ENCODE data around the gene RAVER1. TPM values are rescaled to one million over a fixed set of nuclear protein-coding genes. Genes with fewer than 3 reads are reported as not detected.

The RAVER1 gene
- total and polyA plus RNA-seq, 10 of the 15 experiments (the other 5 are each of a cell fraction or from before 2014, with no cell fraction given) = 0.03 to 87.0 (median 12.1) TPM

DNA sequence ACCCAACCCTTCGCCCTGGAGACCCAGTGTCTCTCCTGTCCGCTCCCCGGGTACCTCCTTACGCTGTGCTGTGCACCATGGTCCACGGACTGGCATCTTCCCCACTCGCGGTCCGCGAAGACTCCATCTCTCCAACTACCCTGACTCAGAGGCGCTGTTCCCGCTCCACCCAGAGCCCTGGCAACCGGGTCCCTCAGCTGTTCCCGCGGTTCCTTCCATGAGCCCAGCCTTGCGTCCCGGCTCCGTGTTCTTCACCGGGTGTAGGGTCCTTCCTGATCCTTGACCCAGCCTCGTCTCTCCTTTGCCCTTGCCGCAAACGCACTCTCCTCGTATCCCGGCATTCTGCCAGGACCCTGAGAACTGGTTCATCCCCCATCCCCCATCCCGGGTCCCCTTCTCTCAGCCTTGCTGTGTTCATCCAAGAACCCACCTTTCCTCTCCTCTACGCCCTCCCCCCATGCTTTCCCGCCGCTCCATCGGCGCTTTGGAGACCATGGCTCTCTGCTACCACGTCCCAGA lies 42.9 kb downstream of the RAVER1 start:
- FAIRE-seq = no peak
- BruUV-seq (replicated peaks) = no TSS peak
- ChIA-PET POLR2A (interaction anchor here (1.2 to 5.5 kb wide), 10 partner anchors 8 to 92 kb away, joined by 4 to 69 read pairs (median 7); partner anchors contain the start of genes FDX2, ICAM1, RAVER1 and TYK2), RAD21 (ENCODE audit: unreplicated experiment) (interaction anchor here (1.0 to 5.4 kb wide), 3 partner anchors 19 to 122 kb away, joined by 3 to 119 read pairs (median 10); partner anchors contain the start of genes ICAM1 and TYK2), CTCF (interaction anchor here (1.0 to 5.9 kb wide), 6 partner anchors 17 to 110 kb away, joined by 3 to 58 read pairs (median 8); partner anchors contain the start of genes ICAM1 and RAVER1), SMC1A (ENCODE audit: uncharacterized antibody, unreplicated experiment) (interaction anchor here (0.6 to 2.2 kb wide), 7 partner anchors 8 to 98 kb away, joined by 3 to 27 read pairs (median 5); partner anchors contain the start of genes ICAM1 and TYK2)
- peaks cover 3 to 16% of the 10 kb centered on the region in 2 experiments for H3K27me3 ChIP-seq (replicated peaks in 1 of 2; ENCODE audit: control insufficient read depth in 2 of 2, insufficient read depth in 2 of 2, low read length in 1 of 2)
- no peaks in the 10 kb centered on the region for H3K79me2 ChIP-seq (ENCODE audit: control insufficient read depth, insufficient read depth, low read length)
- peak overlapping the region; percentile 98 for H3K4me2 ChIP-seq (ENCODE audit: control insufficient read depth, insufficient read depth)
- H3K9ac ChIP-seq (ENCODE audit: control insufficient read depth, insufficient read depth, low read length) = no peak overlapping the region; the same call in 1 of the 2 replicates
- WGBS (ENCODE audit: insufficient coverage, insufficient replicate concordance, low lambda C conversion rate, missing lambda C conversion rate) = 1% methylated on average over 20 of the region's 30 CpGs
- H3K4me1 ChIP-seq (ENCODE audit: control insufficient read depth, insufficient read depth, low read length) = peaks cover 64% of the 10 kb centered on the region
- peaks cover 4 to 8% of the 10 kb centered on the region in 2 experiments; a peak in 3 of 4 replicates for H3K36me3 ChIP-seq (ENCODE audit: control insufficient read depth in 2 of 2, insufficient read depth in 2 of 2, low read length in 1 of 2)
- intact Hi-C loops (cut with micrococcal nuclease; ENCODE audit: unreplicated experiment) = no loop called here
- no peaks in the 10 kb centered on the region; the same call in 2 of the 3 replicates for H3K9me3 ChIP-seq (replicated peaks; ENCODE audit: control insufficient read depth, insufficient read depth, low read length)
- no peak for ATAC-seq
- in situ Hi-C loops (cut with MboI) = no loop called here
- H3K27ac ChIP-seq (ENCODE audit: control insufficient read depth, insufficient read depth) = no peak overlapping the region
- no peak for DNase-seq (ENCODE audit: low read depth, low spot score)
- H2AFZ ChIP-seq (ENCODE audit: control insufficient read depth, low read depth, low read length) = peak overlapping the region; percentile 61
- H4K20me1 ChIP-seq (ENCODE audit: control insufficient read depth, insufficient read depth) = peaks cover 7% of the 10 kb centered on the region; the same call in 1 of the 2 replicates
- H3K4me3 ChIP-seq = peak overlapping the region; percentile 77
- TF ChIP-seq KAT2A (conservative IDR thresholded peaks at IDR 0.05; ENCODE audit: control insufficient read depth, low read depth, low read length) = no peak
- no peak for TF ChIP-seq RELA (IDR thresholded peaks at IDR 0.05; ENCODE audit: borderline replicate concordance, partially characterized antibody)
- TF ChIP-seq SUZ12 (IDR thresholded peaks at IDR 0.05; ENCODE audit: unreplicated experiment) = no peak
- TF ChIP-seq BCL11A (IDR thresholded peaks at IDR 0.05; ENCODE audit: low read depth, low read length) = no peak
- no peak for TF ChIP-seq MYC (IDR thresholded peaks at IDR 0.05; ENCODE audit: insufficient read depth, insufficient read length, insufficient replicate concordance, low read length, severe bottlenecking)
- no peak for TF ChIP-seq ZNF217 (IDR thresholded peaks at IDR 0.05)
- no peak for TF ChIP-seq NFYB (IDR thresholded peaks at IDR 0.05; ENCODE audit: insufficient read depth, low read depth, low read length)
- TF ChIP-seq, protein P1, sequence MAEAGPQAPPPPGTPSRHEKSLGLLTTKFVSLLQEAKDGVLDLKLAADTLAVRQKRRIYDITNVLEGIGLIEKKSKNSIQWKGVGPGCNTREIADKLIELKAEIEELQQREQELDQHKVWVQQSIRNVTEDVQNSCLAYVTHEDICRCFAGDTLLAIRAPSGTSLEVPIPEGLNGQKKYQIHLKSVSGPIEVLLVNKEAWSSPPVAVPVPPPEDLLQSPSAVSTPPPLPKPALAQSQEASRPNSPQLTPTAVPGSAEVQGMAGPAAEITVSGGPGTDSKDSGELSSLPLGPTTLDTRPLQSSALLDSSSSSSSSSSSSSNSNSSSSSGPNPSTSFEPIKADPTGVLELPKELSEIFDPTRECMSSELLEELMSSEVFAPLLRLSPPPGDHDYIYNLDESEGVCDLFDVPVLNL (IDR thresholded peaks at IDR 0.05; ENCODE audit: low read depth, low read length) = no peak
- TF ChIP-seq MEF2B (IDR thresholded peaks at IDR 0.05; ENCODE audit: partially characterized antibody, poor library complexity, severe bottlenecking) = no peak
- TF ChIP-seq NFIC (IDR thresholded peaks at IDR 0.05; ENCODE audit: low read depth, low read length) = no peak
- TF ChIP-seq, protein P2, sequence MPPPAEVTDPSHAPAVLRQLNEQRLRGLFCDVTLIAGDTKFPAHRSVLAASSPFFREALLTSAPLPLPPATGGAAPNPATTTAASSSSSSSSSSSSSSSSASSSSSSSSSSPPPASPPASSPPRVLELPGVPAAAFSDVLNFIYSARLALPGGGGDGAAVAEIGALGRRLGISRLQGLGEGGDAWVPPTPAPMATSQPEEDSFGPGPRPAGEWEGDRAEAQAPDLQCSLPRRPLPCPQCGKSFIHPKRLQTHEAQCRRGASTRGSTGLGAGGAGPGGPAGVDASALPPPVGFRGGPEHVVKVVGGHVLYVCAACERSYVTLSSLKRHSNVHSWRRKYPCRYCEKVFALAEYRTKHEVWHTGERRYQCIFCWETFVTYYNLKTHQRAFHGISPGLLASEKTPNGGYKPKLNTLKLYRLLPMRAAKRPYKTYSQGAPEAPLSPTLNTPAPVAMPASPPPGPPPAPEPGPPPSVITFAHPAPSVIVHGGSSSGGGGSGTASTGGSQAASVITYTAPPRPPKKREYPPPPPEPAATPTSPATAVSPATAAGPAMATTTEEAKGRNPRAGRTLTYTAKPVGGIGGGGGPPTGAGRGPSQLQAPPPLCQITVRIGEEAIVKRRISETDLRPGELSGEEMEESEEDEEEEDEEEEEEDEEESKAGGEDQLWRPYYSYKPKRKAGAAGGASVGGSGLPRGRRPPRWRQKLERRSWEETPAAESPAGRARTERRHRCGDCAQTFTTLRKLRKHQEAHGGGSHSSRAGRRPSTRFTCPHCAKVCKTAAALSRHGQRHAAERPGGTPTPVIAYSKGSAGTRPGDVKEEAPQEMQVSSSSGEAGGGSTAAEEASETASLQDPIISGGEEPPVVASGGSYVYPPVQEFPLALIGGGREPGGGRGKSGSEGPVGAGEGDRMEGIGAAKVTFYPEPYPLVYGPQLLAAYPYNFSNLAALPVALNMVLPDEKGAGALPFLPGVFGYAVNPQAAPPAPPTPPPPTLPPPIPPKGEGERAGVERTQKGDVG (CRISPR knock-in tag; IDR thresholded peaks at IDR 0.05) = no peak
- TF ChIP-seq, protein P3, sequence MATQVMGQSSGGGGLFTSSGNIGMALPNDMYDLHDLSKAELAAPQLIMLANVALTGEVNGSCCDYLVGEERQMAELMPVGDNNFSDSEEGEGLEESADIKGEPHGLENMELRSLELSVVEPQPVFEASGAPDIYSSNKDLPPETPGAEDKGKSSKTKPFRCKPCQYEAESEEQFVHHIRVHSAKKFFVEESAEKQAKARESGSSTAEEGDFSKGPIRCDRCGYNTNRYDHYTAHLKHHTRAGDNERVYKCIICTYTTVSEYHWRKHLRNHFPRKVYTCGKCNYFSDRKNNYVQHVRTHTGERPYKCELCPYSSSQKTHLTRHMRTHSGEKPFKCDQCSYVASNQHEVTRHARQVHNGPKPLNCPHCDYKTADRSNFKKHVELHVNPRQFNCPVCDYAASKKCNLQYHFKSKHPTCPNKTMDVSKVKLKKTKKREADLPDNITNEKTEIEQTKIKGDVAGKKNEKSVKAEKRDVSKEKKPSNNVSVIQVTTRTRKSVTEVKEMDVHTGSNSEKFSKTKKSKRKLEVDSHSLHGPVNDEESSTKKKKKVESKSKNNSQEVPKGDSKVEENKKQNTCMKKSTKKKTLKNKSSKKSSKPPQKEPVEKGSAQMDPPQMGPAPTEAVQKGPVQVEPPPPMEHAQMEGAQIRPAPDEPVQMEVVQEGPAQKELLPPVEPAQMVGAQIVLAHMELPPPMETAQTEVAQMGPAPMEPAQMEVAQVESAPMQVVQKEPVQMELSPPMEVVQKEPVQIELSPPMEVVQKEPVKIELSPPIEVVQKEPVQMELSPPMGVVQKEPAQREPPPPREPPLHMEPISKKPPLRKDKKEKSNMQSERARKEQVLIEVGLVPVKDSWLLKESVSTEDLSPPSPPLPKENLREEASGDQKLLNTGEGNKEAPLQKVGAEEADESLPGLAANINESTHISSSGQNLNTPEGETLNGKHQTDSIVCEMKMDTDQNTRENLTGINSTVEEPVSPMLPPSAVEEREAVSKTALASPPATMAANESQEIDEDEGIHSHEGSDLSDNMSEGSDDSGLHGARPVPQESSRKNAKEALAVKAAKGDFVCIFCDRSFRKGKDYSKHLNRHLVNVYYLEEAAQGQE (IDR thresholded peaks at IDR 0.05; ENCODE audit: low read depth, low read length) = no peak
- TF ChIP-seq MTA2 (IDR thresholded peaks at IDR 0.05; ENCODE audit: low read depth) = no peak

All from GM12878 (cell line).